Hepatocyte (in vitro differentiated cells): ENCODE results near the gene NAV2.

ENCODE experiments used
- CTCF ChIP-seq: fragments of 200-600 bp; sonication (generic); IDR thresholded peaks from 2 replicates; pipeline ENCODE4 v1.5.1; 2016; ENCODE audit warnings: antibody characterized with exemption, mild to moderate bottlenecking; ENCODE audit not compliant: poor library complexity
- EZH2 ChIP-seq: fragments of 200-600 bp; sonication (generic); IDR thresholded peaks from 2 replicates; pipeline ENCODE4 v1.6.1; 2016; ENCODE audit warnings: antibody characterized with exemption, mild to moderate bottlenecking, borderline replicate concordance
- EZH2phosphoT487 ChIP-seq: fragments of 200-600 bp; sonication (generic); IDR thresholded peaks from one replicate; pipeline ENCODE4 v1.6.1; 2018; ENCODE audit warnings: antibody characterized with exemption, mild to moderate bottlenecking, low read depth, moderate library complexity; ENCODE audit not compliant: unreplicated experiment, severe bottlenecking

GRCh38 chr11:19938866-19939265, 226.2 kb downstream of the NAV2 start:
- TF ChIP-seq EZH2 (no peak), CTCF (no peak), EZH2phosphoT487 (no peak)
